ENCODE data around the gene CENPF.
A peak's percentile ranks its signal among the peaks of the same experiment; 100 is the strongest.
"Not testable (repeated sequence)": the region's sequence is repeated elsewhere in the genome, so short reads cannot be mapped to it uniquely, and the experiment has no call there.

Gene CENPF

GRCh38 chr1:214584805-214585766 lies 17.9 kb upstream of the CENPF start:
- DNase-seq (ENCODE audit: low spot score): no peak

GRCh38 chr1:214586621-214587020 lies 16.4 kb upstream of the CENPF start:
- DNase-seq (ENCODE audit: low spot score): no peak

GRCh38 chr1:214587165-214587564 lies 15.8 kb upstream of the CENPF start:
- no peak for DNase-seq (ENCODE audit: low spot score)

- no peak for DNase-seq (ENCODE audit: low spot score)
These were observed 13.9 kb upstream of the CENPF start for GRCh38 chr1:214588963-214589597.

- no peak for DNase-seq (ENCODE audit: low spot score)
These were observed 12.3 kb upstream of the CENPF start for GRCh38 chr1:214590696-214591095.

GRCh38 chr1:214591918-214592317 lies 11.1 kb upstream of the CENPF start:
- not testable (repeated sequence) for DNase-seq (ENCODE audit: low spot score)

GRCh38 chr1:214593158-214593557 lies 9.8 kb upstream of the CENPF start:
- no peak for DNase-seq (ENCODE audit: low spot score)

GRCh38 chr1:214603819-214604252 lies 841 bp downstream of the CENPF start:
- no peak for DNase-seq (ENCODE audit: low spot score)

- DNase-seq (ENCODE audit: low spot score): peak; percentile 69
These were observed 1.5 kb downstream of the CENPF start for GRCh38 chr1:214604523-214604922.

- not testable (repeated sequence) for DNase-seq (ENCODE audit: low spot score)
These were observed 2.5 kb downstream of the CENPF start for GRCh38 chr1:214605484-214605883.

- DNase-seq (ENCODE audit: low spot score): not testable (repeated sequence)
These were observed 3.2 kb downstream of the CENPF start for GRCh38 chr1:214605933-214606925.

GRCh38 chr1:214607492-214608215 lies 4.7 kb downstream of the CENPF start:
- DNase-seq (ENCODE audit: low spot score): not testable (repeated sequence)

GRCh38 chr1:214608216-214608783 lies 5.3 kb downstream of the CENPF start:
- DNase-seq (ENCODE audit: low spot score): not testable (repeated sequence)

GRCh38 chr1:214608817-214609216 lies 5.8 kb downstream of the CENPF start:
- DNase-seq (ENCODE audit: low spot score): not testable (repeated sequence)

GRCh38 chr1:214609692-214610091 lies 6.7 kb downstream of the CENPF start:
- no peak for DNase-seq (ENCODE audit: low spot score)

- DNase-seq (ENCODE audit: low spot score): not testable (repeated sequence)
These were observed 7.1 kb downstream of the CENPF start for GRCh38 chr1:214610136-214610535.

GRCh38 chr1:214615109-214615508 lies 12.1 kb downstream of the CENPF start:
- DNase-seq (ENCODE audit: low spot score): peak; percentile 36

GRCh38 chr1:214615871-214616270 lies 12.9 kb downstream of the CENPF start:
- peak; percentile 23 for DNase-seq (ENCODE audit: low spot score)

- DNase-seq (ENCODE audit: low spot score): no peak
These were observed 14.3 kb downstream of the CENPF start for GRCh38 chr1:214617246-214617645.

- DNase-seq (ENCODE audit: low spot score): no peak
These were observed 14.8 kb downstream of the CENPF start for GRCh38 chr1:214617843-214618242.

- no peak for DNase-seq (ENCODE audit: low spot score)
These were observed 18.2 kb downstream of the CENPF start for GRCh38 chr1:214621236-214621635.

All from AG08396 (cell line).